ENCODE measurements around the gene BEAN1. TPM values are rescaled to one million over a fixed set of nuclear protein-coding genes. Genes with fewer than 3 reads are reported as not detected.

BEAN1 gene
- not detected in 2 replicates for total RNA-seq (2011; cell fraction: chromatin; rRNA removed; ENCODE audit: low replicate concordance)
- not detected in 2 replicates for total RNA-seq (2011; cell fraction: nucleolus; rRNA removed)
- total RNA-seq (2011; cell fraction: nucleoplasm; rRNA removed), result not detected in 2 replicates
- not detected in 2 replicates for total RNA-seq (2014; rRNA removed)
- total RNA-seq (2014; rRNA removed; fragmentation: Illumina TruSeq; extraction: Trizol), result not detected in 2 replicates
- total RNA-seq (2015; rRNA removed; fragmentation: Illumina TruSeq; extraction: Trizol), result not detected in 2 replicates
- total RNA-seq (2021), result not detected in 2 replicates
- polyA plus RNA-seq (2011; rRNA removed), result not detected in 2 replicates
- polyA plus RNA-seq (2011; cell fraction: cytosol; rRNA removed), result not detected in 2 replicates
- polyA plus RNA-seq (2011; cell fraction: nucleus; rRNA removed), result not detected in 2 replicates
- 0.11 TPM in 1 of 2 replicates, not detected in the other for polyA plus RNA-seq (2012)
- not detected in 2 replicates for polyA plus RNA-seq (2014; fragmentation: Illumina TruSeq; extraction: Trizol)
- not detected for polyA plus RNA-seq (2014; fragmentation: Nextera tagmentation; extraction: Ambion mirVana)
- polyA plus RNA-seq (2014; rRNA removed), result not detected in 2 replicates
- polyA minus RNA-seq (2011; rRNA and poly(A)+ RNA removed), result not detected in 2 replicates
- polyA minus RNA-seq (2011; cell fraction: cytosol; rRNA and poly(A)+ RNA removed), result not detected in 2 replicates
- not detected in 2 replicates for polyA minus RNA-seq (2011; cell fraction: nucleus; rRNA and poly(A)+ RNA removed)
- percentile 2 among the genes with signal in this experiment for Bru-seq, nascent RNA
- BruChase-seq, experiment 1, labeled RNA remaining after a 2-hour chase, result percentile 2 among the genes with signal in this experiment
- percentile 2 among the genes with signal in this experiment for BruChase-seq, experiment 2, labeled RNA remaining after a 6-hour chase
- long read RNA-seq, experiment 1, result 0 reads
- long read RNA-seq, experiment 2, result 0 reads
- long read RNA-seq, experiment 3, result 0 reads

- CTCF ChIA-PET (ENCODE audit: low intra/inter-chr PET ratio), result no interaction called here
- no peak within 1 kb of the TSS for H2AFZ ChIP-seq (ENCODE audit: low read depth, low read length)
- WGBS (ENCODE audit: insufficient coverage, low coverage, missing lambda C conversion rate), result 15% methylated on average over 11 of the region's 118 CpGs
- H3K27ac ChIP-seq (ENCODE audit: extremely low read depth, low read depth, low read length), result no peak within 1 kb of the TSS
- H3K9ac ChIP-seq (ENCODE audit: insufficient read depth in 1 of 2, low read depth in 2 of 2, low read length in 2 of 2), result no peak within 1 kb of the TSS
- H3K36me3 ChIP-seq (ENCODE audit: control insufficient read depth, insufficient read depth, low read length), result no peaks in the 10 kb centered on the region
- TF ChIP-seq E2F6 (IDR thresholded peaks at IDR 0.05; ENCODE audit: borderline replicate concordance in 1 of 2, extremely low read depth in 1 of 2, insufficient read depth in 1 of 2, insufficient read length in 1 of 2, low read depth in 1 of 2, low read length in 1 of 2, poor library complexity in 1 of 2, severe bottlenecking in 1 of 2), result peak in 1 of 2 experiments; percentile 44
- TF ChIP-seq, protein P1, sequence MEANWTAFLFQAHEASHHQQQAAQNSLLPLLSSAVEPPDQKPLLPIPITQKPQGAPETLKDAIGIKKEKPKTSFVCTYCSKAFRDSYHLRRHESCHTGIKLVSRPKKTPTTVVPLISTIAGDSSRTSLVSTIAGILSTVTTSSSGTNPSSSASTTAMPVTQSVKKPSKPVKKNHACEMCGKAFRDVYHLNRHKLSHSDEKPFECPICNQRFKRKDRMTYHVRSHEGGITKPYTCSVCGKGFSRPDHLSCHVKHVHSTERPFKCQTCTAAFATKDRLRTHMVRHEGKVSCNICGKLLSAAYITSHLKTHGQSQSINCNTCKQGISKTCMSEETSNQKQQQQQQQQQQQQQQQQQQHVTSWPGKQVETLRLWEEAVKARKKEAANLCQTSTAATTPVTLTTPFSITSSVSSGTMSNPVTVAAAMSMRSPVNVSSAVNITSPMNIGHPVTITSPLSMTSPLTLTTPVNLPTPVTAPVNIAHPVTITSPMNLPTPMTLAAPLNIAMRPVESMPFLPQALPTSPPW (CRISPR knock-in tag; IDR thresholded peaks at IDR 0.05), result peak; percentile 38; the same call in 1 of the 2 replicates
- TF ChIP-seq SMARCC2 (IDR thresholded peaks at IDR 0.05; ENCODE audit: low read depth), result no peak
- H3K9me3 ChIP-seq (replicated peaks; ENCODE audit: control insufficient read depth, insufficient read depth, low read depth, low read length), result no peaks in the 10 kb centered on the region
- in situ Hi-C loops (cut with MboI) (no loop called here), intact Hi-C loops (cut with micrococcal nuclease) (no loop called here)
- no peaks in the 10 kb centered on the region for H3K9me1 ChIP-seq (ENCODE audit: control insufficient read depth, insufficient read depth, low read length)
- no TSS peak for BruUV-seq (replicated peaks)
- peaks cover 10% of the 10 kb centered on the region for H4K20me1 ChIP-seq (replicated peaks; ENCODE audit: control insufficient read depth, insufficient read depth, low read length)
- POLR2A ChIA-PET, result interaction anchor here (0.6 kb wide), 1 partner anchor 91 kb away, joined by 3 read pairs; no protein-coding TSS in a partner anchor
- H3K4me3 ChIP-seq, result no peak within 1 kb of the TSS
- ATAC-seq (peak; percentile 59), DNase-seq (ENCODE audit: extremely low read depth in 1 of 4, low spot score in 3 of 4) (peak; percentile 23 to 78 (median 60)), FAIRE-seq (no peak)
- peaks cover 22 to 61% of the 10 kb centered on the region in 2 experiments for H3K27me3 ChIP-seq (ENCODE audit: control insufficient read depth in 2 of 2, insufficient read depth in 2 of 2, low read length in 2 of 2)
- no peak within 1 kb of the TSS for H3K4me2 ChIP-seq (ENCODE audit: insufficient read depth, low read length)
- no peaks in the 10 kb centered on the region for H3K79me2 ChIP-seq (ENCODE audit: control insufficient read depth, insufficient read depth, low read length)
- peaks cover 0 to 15% of the 10 kb centered on the region in 2 experiments; a peak in 2 of 5 replicates for H3K4me1 ChIP-seq (replicated peaks in 1 of 2; ENCODE audit: control insufficient read depth in 2 of 2, insufficient read depth in 2 of 2, low read length in 2 of 2)
Measured at GRCh38 chr16:66427036-66427860, at the start of gene BEAN1. BEAN1 (plus strand) TSS chr16:66427295; CDS start chr16:66437677, 10,382 bp downstream.

All from K562 (cell line).